NCI-H1436 (cell line): Measurements from ENCODE around the gene TBC1D22B.
"Not testable (repeated sequence)": the region's sequence is repeated elsewhere in the genome, so short reads cannot be mapped to it uniquely, and the experiment has no call there.

ENCODE experiments used
- DNase-seq: peaks from one replicate; lab custom pipeline; 2025; lab: John Stamatoyannopoulos, UW

The TBC1D22B gene

DNA sequence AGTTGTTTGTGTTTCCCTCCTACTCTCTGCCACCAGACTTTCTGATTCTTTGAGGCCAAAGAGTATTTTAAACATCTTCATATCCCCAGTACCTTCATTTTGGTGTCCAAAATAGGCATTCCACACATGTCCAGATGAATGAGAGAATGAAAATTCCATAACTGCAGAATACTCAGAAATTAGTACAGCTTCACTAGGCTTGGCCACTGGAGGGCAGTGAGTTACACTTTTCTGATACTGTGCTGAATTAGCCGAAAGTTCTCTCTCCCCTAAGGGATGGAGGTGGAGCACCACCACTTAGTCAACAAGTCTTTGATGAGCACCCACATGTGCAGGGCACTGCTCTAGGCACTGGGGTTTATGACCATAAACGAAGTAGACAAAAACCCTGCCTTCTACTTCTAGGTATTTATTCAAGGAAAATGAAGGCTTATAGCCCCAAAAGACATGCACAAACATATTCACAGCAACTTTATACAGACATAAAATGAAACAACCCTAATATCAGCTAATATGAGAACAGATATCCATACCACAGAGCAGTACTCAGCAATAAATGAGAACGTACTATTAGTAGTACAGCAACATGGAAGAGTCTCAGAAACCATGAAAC is 46.4 kb downstream of the TBC1D22B start:
- no peak for DNase-seq

DNA sequence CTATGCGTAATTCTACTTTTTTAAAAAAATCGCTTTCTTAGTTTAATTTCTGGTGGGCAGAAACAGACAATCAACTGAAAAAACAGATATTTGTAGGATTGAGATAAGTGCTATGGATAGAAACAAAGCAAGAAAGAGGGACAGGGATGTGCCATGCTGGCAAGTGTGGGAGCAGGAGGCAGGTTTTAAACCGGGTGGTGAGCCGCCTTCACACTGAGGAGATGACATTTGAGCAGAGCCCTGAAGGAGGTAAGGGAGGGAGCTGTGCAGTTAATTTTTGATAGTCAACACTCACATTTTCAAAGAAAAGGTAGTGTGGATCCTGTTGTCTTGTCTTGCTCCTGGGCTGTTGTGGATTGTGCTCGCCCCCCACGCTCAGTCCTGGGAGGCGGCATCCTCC is 47.2 kb downstream of the TBC1D22B start:
- DNase-seq = no peak

DNA sequence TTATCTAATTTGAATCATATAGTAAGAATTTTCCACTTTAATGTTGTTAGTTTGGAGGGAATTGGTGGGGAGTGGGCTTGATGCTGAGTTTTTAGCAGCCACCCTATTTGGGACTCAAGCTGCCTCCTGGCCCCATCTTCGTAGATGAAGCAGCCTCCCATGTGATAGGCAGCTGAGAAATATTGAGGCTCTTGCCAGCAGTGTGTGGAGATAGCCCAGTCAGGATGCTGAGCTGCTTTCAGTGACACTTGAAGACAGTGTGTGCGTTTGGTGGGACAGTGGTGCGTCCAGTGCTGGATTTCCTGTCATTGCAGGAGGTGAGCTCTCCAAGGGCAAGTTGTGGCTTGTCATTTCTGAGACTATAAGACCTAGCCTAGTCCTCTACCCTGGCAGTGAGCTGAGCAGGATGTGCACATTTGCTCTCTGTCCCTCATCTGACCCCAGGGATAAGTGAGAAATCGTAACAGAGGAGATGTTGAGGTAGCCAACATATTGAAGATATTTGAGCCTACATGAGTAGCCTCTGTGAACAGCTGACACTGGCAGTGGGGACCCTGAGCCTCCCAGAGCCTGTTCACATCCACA is 48.4 kb downstream of the TBC1D22B start:
- no peak for DNase-seq

DNA sequence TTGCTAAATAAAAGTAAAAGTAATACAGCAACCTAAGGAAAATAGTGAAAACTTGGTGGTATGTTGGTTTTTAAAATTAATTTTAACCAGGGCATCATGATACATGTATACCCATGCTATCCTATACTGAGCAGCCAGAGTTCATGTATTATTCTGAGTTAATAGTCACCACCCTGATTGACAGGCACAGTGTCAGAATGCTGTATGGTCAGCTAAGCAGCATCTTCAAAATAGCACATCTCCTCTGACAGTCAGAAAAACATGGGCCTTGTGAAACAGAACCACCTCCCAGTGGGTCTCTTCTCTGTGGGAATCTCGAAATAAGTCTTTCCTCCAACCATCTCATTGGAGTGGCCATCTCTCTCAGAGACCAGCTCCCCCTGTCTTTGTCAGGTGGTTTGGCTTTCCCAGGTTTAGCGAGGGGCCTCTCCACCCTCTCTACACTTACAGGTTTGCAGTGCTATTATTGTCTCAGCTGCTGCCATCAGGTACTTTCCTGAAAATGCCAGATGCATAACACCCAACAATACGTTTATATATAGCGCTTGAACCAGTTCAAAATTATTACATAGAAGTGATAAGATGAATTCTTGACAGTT is 49.2 kb downstream of the TBC1D22B start:
- DNase-seq = no peak

DNA sequence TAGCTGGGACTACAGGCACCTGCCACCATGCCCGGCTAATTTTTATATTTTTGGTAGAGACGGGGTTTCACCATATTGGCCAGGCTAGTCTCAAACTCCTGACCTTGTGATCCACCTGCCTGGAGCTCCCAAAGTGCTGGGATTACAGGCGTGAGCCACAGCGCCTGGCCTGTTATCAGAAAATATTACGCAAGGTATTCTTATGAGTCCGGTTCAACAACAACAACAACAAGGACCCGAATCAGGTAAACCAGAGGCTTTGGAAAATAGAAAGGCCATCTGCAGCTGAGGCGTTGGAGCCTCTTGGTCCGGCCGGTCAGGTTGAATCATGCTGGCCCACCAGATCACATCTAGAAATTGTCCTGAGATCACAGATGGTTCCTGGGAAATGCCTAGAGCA is 49.9 kb downstream of the TBC1D22B start:
- not testable (repeated sequence) for DNase-seq

DNA sequence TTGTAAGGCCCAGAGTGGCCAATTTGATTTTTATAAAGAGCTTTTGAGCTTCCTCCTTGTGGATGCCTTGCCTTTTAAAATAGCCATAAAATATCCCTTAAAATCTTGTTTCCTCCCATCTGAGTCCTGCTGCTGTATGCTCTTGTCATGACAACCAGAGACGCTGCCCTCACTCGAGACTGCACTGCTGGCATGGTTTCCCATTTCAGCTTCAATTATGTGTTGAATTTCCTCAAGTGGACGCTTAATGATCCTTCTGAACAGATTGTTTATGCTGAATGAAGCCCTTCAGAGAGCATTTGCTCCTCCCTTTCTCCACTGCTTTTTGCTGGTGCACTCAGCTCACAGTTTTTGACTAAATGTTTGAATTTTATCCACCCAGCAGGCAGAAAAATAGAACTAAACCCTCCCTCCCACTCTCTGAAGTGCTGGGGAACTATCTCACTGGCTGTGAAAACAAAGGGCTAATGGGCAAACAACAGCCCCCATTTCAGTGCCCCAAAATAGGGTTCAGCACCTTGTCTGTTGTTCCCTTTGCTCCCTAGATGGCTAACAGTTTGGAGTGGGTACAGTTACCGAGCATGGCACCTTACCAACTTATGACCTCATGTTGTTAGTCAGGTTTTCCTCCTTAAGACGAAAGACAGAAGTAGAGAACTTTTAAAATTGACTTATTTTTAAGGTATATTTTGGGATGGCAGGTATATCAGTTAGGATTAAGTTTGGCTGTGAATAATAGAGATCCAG is 50.7 kb downstream of the TBC1D22B start:
- DNase-seq = peak; percentile 89

DNA sequence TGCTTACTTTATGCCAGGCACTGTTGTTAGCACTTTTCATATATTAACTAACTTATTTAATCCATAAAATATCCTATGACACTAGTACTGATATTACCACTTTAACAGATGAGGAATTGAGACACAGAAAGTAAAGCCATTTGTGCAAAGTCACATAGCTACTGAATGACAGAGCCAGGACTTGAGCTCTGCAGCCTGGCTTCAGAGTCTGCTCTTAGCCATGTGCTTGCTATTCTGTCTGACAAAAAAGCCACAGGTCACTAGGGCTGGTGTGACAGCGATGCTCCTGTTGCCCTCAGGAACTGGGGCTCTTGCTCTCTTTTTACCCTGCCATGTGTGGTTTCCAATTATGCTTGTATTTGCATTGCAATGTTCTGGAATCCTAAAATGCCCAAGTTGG is 51.5 kb downstream of the TBC1D22B start:
- no peak for DNase-seq

DNA sequence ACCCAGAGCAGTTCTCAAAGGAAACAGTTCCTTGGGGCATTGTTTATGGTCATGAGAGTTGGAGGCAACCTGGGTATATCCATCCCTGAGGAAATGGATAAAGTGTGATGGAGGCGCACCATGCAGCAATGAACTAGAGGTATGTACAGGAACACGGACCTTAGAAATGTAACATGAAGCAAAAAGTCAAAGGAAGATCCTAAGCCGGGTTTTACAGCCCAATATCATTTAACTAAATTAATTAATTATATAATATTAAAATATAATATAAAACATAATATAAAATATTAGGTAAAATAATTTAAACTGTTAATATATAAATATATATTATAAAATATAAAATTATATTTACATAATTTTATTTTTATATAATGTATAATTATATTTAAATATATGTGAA is 52.1 kb downstream of the TBC1D22B start:
- no peak for DNase-seq

DNA sequence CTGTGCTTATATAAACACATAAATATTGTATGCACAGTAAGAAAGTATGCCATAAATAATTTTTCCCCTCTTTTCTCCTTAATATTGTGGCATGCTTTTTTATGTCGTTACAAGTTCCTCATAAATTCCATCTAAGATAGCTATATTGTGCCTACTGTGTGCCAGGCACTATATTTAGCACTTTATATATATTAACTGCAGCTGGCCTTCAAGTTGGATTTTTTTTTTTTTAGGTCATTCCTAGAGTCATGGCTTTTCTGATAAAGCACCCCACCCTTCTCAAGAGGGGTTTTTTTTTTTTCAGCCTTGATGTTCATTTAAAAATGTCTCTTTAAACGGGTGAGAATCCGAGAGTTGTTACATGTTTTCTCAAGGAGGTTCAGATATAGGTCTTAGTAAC is 53.4 kb downstream of the TBC1D22B start:
- DNase-seq = no peak

DNA sequence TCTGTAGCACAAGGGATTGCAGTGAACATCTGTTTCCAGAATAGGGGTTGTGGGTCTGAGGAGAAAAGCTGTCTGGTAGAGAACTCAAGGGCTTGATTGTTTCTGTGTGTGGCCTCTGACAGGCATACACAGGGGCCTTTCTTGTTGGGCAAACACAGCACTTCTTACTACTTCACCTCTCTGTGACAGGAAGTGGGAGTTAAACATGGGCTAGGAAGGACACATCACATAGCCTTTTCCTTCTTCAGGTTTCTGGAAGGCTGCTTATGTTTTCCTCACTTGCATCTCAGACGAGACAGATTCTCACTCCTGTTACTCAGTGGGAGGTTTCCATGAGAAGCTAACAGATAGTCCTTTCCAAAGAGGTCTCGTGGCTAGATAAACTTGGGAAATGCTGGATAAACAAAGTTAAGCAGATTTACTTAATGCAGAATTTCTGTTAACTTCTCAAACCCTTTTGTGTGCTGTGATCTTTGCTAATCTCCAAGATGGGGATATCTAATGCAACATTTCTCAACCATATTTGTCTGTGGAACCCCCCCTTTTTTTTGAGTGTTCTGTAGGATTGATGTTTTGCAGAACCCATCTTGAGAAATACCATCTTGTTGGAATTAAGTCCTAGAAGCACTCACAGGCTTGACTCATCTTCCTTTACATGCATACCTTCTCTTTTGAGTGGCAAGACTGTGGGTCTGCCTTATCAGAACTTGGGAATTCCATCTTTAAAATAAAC is 54.3 kb downstream of the TBC1D22B start:
- no peak for DNase-seq

DNA sequence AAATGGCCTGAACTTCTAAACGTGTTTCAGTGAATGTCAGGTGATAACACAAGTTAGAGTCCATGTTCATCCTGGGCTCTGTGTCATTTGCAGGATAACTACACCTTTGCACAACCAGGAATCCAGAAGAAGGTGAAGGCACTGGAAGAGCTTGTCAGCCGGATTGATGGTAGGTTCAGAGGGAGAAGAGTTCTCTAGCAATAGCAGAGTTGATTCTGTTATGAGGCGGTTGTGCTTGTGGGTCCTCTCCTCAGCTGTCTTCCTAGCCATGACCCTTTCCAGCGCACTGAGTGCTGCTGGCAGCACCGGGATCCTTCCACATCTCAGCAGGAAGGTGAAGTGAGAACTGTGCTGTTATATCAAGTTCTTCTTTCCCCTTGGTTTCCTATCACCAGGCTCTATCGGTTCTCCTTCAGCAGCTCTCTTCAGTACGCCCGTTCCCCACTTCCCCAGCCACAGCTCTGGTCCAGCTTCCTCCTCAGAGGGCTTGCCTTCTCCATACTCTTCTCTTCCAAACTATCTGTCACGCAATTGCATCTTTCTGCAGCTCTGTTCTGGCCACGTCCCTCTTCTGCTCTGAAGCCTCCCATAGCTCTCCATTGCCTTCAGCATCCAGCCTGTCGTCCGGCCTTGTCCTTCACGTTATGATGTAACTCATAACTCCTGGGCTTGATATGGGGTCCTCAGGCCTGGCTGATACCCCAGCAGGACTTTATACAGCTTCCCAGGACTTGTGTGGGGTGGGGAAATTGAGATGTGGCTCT is 56.3 kb downstream of the TBC1D22B start:
- no peak for DNase-seq

DNA sequence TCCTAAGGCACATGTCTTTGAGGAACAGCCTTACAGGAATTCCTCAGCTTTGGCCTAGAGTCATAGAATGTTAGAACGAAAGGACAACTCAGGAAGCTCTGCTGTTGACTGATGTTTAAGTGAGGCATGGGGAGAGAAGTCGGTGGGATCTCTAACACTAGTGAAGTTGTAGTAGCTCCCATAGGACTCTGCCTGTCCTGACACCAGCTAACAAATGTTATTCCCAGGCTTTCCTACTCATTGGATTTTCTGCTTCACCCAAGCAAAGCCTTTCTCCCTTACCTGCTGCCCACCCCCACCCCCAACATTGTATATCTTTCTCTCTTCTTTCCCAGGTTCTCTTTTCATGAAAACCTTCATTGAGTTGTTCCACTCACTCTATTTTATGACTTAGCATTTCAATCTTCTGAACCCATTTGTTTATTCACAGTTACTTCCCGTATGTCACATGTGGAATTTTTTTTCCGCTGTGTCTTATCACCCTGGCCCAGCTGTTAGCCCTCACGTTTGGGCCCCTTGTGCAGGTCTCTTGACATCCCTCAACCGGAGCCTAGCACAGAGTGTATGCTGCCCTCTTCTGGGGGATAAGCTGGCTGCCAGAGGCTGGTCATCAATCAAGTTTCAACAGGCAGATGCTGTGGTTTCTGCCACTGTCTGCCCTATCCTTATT is 57.0 kb downstream of the TBC1D22B start:
- no peak for DNase-seq

DNA sequence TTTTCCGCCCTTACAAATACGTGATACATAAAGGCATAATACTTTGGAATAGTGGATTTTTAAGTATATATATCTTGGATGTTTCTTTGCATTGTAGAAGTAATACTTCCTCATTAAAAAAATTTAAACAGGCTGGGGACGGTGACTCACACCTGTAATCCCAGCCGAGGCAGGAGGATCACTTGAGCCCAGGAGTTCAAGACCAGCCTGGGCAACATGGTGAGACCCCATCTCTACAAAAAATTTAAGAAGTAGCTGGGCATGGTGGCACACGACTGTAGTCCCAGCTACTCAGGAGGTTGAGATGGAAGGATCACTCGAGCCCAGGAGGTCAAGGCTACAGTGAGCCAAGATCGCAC is 57.6 kb downstream of the TBC1D22B start:
- DNase-seq = no peak

DNA sequence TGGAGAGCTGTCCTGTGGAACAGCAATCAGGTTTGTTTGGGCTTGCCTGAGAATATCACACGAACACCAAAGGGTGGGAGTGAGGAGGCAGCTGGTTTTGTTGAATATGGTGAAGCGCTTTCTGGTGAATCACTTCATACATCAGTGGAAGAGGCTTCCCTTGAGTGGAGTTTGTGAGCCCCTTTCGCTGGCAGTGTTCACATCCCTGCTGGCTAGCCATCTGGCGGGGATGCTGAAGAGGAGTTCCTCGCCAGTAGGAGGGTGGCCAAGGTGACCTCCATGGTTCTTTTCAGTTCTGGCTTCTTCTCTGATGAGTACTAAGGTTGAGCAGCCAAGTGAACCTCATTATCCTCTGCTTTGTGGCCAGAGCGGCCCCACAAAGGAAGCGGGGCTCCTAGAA is 58.5 kb downstream of the TBC1D22B start:
- no peak for DNase-seq

DNA sequence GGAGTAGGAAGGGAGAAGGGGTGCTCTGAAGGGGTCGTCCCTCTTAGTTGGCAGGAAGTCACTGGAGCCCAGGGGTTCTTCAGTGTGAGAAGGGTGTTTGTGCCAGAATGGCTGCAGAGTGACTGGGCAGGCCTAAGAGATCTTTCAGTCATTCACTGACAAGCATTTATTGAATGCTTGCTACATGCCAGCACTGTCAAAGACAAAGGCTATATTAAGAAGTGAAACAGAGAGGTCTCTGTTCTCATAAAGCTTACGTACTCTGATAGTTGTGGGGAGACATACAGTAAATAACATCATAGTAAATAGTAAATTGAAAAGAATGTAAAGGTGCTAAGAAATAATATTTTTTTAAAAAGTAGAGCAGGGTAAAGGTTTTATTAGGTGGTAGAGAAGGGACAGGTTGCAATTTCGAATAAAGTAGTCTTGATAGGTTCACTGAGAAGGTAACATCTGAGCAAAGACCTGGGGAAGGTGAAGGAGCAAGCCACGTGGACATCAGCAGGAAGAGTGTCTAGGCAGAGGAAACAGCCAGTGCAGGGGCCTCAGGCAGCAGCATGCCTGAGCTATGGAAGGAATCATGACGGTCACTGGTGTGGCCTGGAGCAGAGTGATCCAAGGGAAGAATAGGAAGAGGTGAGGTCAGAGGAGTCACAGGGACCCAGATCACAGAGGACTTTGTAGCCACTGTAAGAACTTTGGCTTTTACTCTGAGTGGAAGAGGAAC is 59.9 kb downstream of the TBC1D22B start:
- DNase-seq = no peak

DNA sequence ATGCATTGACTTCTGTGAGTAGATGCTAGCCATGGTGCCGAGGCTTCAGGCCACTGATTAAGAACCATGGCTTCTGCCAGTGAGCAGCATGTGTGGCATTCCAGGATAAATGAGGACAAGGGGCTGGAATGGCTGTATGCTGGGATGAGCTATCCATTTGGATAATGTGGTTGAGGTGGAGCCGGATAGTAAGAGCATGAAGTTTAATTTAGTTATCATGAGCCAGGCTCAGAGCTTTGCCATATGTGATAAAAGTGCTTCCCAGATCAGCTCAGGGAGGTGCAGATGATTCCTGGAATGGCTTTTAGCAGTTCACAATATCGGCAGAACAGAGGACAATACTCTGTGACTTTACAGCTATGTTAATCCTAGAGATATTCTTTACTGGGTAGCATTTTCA is 61.6 kb downstream of the TBC1D22B start:
- no peak for DNase-seq

DNA sequence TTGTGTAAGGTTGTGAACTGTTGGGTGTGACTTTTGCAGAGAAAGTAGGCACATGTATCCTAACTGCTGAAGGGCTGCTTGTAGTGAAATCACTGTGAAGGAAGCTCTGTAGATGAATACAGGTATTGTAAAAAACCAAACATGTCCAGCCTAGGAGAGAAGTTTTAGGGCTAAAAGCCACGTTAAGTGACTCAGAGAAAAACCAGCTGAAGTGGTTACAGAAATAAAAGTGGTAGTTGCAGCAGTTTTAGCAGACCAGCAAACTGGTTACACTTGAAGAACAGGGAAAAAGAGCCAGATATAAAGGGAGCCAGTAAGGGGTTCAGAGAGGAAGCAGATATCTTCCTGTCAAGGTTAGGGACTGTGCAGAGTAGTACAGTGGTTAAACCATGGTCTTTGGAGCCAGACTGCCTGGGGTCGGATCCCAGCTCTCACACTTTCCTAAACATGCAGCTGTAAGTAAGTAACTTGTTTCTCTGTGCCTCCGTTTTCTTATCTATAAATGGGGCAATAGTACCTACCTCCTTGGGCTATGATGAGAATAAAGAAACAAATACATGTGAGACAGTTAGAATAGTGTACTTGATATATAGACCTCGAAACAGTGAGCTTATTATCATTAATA is 62.4 kb downstream of the TBC1D22B start:
- no peak for DNase-seq

DNA sequence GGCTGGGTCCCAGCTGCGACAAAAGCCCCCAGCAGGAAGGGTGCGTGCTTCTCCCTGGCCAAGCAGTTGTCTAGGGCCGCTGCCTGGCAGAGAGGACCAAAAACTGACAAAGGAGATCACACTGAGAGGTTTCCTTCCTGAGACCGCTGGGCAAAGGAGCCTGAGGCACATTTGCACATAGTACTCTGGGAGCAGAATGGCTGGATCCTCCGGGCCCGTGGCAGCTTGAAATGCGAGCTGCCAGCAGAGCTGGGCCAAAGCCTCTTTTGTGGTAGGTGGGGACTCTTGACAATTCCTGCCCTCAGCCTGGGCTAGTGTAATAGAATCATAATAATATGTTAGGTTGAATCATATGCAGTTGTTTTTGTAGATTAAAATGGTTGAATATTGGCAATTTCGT is 63.1 kb downstream of the TBC1D22B start:
- DNase-seq = no peak

DNA sequence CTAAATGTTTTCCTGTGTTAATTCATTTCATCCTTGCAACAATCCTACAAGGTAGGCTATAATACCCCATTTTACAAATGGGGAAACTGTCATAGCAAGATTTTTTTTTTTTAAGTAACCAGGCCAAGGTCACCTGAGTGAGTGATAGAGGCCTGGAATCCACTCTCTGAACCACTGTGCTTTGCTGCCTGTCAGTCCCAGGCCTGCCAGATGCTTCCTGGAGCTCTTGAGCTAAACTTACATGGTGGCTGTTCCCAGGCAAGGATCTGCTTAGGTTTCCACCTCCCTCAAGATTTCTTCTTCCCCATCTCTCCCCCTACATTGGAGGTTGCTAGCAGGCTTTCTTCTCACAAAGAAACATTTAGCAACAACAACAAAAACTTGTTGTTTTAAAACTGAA is 63.5 kb downstream of the TBC1D22B start:
- no peak for DNase-seq
